ENCODE results near the gene SLC44A5. TPM values are rescaled to one million over a fixed set of nuclear protein-coding genes. Genes with fewer than 3 reads are reported as not detected.

SLC44A5 gene
- total and polyA plus RNA-seq, 8 donors: 0.12 to 6.7 (median 3.9) TPM; not detected in 3

DNA sequence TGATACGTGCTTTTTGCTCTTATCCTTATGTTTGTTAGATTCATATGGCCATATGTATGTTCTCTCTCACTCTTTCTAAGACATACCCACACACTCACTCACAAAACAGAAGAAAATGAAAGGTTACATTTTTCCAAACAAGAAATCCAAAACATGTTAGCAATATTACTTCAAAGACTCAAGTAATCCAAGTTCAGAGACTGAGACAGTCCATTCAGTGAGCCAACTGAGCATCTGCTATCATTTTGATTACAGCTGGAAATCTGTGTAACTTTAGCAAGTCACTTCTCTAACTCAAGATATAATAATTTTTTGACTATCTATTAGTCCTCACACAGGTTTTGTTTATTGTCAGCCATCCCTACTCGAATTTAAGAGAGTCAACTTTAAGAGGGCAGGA, 257.9 kb downstream of the SLC44A5 start:
- WGBS, 5 donors: 51 to 65% (median 57%) methylated on average over 2 of the region's 2 CpGs
- H3K4me3 ChIP-seq: no peak overlapping the region
- no peak for DNase-seq
- H3K9me3 ChIP-seq: peaks cover 0 to 6% (median 3%) of the 10 kb centered on the region in 4 donors
- H3K4me1 ChIP-seq: no peaks in the 10 kb centered on the region
- no peaks in the 10 kb centered on the region for H3K36me3 ChIP-seq
- no peaks in the 10 kb centered on the region for H3K27me3 ChIP-seq
- intact Hi-C loops (cut with DNase I; ENCODE audit: low total_unique reads): no loop called here
- TF ChIP-seq, protein P1, sequence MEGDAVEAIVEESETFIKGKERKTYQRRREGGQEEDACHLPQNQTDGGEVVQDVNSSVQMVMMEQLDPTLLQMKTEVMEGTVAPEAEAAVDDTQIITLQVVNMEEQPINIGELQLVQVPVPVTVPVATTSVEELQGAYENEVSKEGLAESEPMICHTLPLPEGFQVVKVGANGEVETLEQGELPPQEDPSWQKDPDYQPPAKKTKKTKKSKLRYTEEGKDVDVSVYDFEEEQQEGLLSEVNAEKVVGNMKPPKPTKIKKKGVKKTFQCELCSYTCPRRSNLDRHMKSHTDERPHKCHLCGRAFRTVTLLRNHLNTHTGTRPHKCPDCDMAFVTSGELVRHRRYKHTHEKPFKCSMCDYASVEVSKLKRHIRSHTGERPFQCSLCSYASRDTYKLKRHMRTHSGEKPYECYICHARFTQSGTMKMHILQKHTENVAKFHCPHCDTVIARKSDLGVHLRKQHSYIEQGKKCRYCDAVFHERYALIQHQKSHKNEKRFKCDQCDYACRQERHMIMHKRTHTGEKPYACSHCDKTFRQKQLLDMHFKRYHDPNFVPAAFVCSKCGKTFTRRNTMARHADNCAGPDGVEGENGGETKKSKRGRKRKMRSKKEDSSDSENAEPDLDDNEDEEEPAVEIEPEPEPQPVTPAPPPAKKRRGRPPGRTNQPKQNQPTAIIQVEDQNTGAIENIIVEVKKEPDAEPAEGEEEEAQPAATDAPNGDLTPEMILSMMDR (IDR thresholded peaks at IDR 0.05): no peak
- TF ChIP-seq POLR2AphosphoS5 (IDR thresholded peaks at IDR 0.05) (no peak), EP300 (IDR thresholded peaks at IDR 0.05) (no peak), POLR2A (IDR thresholded peaks at IDR 0.05) (no peak)
- H3K27ac ChIP-seq: no peak overlapping the region

DNA sequence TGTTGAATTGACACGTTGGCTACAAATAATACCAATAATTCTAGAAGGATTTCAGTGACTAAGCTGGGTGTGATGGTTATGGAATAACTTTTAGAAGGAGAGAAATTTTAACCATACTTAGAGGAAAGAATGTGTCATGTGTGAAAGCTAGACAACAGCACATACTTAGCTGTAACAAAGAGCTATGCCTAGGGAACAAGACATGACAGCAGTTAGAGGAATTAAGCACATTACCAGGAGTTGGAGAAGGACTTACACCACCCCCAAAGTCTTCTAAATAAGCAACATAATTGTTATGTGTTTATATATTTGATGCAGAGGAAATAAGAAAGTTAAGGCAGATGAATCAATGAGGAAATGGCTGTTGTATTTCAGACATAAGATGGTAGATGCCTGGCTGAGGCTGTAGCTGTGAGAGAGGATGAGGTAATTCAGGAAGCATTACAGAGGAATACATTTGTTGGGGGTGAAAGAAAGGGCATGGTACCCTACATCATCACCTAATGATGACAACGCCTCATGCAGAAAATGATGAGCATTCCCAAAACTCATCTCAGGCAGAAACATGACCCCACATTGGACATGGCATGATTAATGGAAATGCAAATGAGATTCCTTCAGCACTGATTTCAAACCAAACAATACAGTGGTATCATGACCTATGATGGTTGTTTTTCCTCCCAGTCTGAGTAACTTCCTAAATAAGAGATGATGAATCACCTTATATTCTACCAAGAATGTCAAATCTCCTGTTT, 265.2 kb downstream of the SLC44A5 start:
- H3K27ac ChIP-seq: no peak overlapping the region
- intact Hi-C loops (cut with DNase I; ENCODE audit: low total_unique reads): no loop called here
- no peaks in the 10 kb centered on the region for H3K36me3 ChIP-seq
- no peak for TF ChIP-seq EP300 (IDR thresholded peaks at IDR 0.05)
- TF ChIP-seq POLR2AphosphoS5 (IDR thresholded peaks at IDR 0.05): no peak
- TF ChIP-seq, protein P1 (IDR thresholded peaks at IDR 0.05): no peak
- no peak for TF ChIP-seq POLR2A (IDR thresholded peaks at IDR 0.05)
- H3K27me3 ChIP-seq: peaks cover 0 to 7% (median 0%) of the 10 kb centered on the region in 3 donors
- peaks cover 0 to 6% (median 0%) of the 10 kb centered on the region in 4 donors for H3K4me1 ChIP-seq
- peaks cover 0 to 6% (median 3%) of the 10 kb centered on the region in 4 donors for H3K9me3 ChIP-seq
- no peak overlapping the region for H3K4me3 ChIP-seq
- no peak for DNase-seq
- 73 to 84% (median 76%) methylated on average over 2 of the region's 2 CpGs for WGBS, 5 donors

DNA sequence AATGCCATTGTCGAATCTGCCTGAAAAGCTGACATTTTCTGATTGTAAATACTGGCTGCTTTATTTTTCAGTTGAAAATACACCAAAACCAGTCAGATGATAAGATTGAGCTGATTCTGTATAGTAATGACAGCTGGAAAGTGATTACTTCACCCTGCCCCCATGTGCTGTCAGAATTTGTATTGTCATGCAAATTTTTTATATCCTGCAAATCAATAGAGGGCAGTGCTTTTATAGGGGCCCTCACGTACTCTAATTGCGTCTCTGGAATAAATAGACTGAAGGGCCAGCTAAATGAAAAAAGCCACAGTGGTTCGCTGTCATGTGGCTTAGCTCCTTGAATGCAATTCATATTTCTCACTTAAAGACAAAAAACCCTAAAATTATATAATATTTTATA, 268.1 kb downstream of the SLC44A5 start:
- Histone ChIP-seq H3K36me3 (no peaks in the 10 kb centered on the region), H3K27ac (no peak overlapping the region), H3K4me3 (no peak overlapping the region), H3K27me3 (peaks cover 0 to 12% (median 0%) of the 10 kb centered on the region in 3 donors), H3K4me1 (peaks cover 0 to 13% (median 0%) of the 10 kb centered on the region in 4 donors), H3K9me3 (no peaks in the 10 kb centered on the region)
- no peak for DNase-seq
- intact Hi-C loops (cut with DNase I; ENCODE audit: low total_unique reads): no loop called here
- TF ChIP-seq POLR2AphosphoS5 (IDR thresholded peaks at IDR 0.05) (no peak), POLR2A (IDR thresholded peaks at IDR 0.05) (no peak), EP300 (IDR thresholded peaks at IDR 0.05) (no peak)
- TF ChIP-seq, protein P1 (IDR thresholded peaks at IDR 0.05): no peak
- 62 to 70% (median 64%) methylated on average over 4 of the region's 4 CpGs for WGBS, 5 donors

DNA sequence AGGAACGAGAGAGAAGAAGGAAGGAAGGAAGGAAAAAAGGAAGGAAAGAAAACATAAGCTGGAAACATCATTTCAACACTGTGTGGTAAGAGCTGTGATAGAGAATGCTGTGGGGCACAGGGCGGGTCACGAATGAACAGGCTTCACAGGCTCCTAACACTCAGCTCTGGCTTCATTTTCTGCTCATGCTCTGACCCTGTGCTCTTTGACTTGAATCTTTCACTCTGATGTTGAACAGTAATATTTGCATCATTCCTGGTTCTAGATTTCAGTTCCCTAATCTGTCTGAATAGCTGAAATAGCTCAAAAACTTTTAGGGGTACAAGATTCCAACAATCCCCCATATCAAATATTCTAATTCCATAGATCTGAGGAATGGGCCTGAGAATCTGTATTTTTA, 269.4 kb downstream of the SLC44A5 start:
- DNase-seq: no peak
- no peak overlapping the region for H3K4me3 ChIP-seq
- no peak overlapping the region for H3K27ac ChIP-seq
- no peaks in the 10 kb centered on the region for H3K36me3 ChIP-seq
- WGBS, 5 donors: 68 to 90% (median 87%) methylated on average over 3 of the region's 3 CpGs
- intact Hi-C loops (cut with DNase I; ENCODE audit: low total_unique reads): no loop called here
- H3K4me1 ChIP-seq: peaks cover 0 to 13% (median 0%) of the 10 kb centered on the region in 4 donors
- H3K9me3 ChIP-seq: no peaks in the 10 kb centered on the region
- peaks cover 0 to 12% (median 0%) of the 10 kb centered on the region in 3 donors for H3K27me3 ChIP-seq
- TF ChIP-seq POLR2AphosphoS5 (IDR thresholded peaks at IDR 0.05): no peak
- TF ChIP-seq, protein P1 (IDR thresholded peaks at IDR 0.05): no peak
- no peak for TF ChIP-seq EP300 (IDR thresholded peaks at IDR 0.05)
- no peak for TF ChIP-seq POLR2A (IDR thresholded peaks at IDR 0.05)

All from stomach (tissue), 9 donors.